K562 (cell line): ENCODE data around the gene GAB2. TPM values are rescaled to one million over a fixed set of nuclear protein-coding genes. Genes with fewer than 3 reads are reported as not detected.

ENCODE experiments used
- ATAC-seq: fragments of 200-7000 bp; cut with Tn5 transposase; 3 replicates; pipeline ENCODE4 v1.9.1; 2020; ENCODE audit warnings: moderate library complexity
- BruUV-seq: library from RNA; stranded (reverse); fragments of 400-500 nt; replicated peaks from 2 replicates; lab custom pipeline; 2021; lab: Mats Ljungman, UMichigan
- CTCF ChIA-PET: fragments of 300-600 bp; formaldehyde crosslinking; extraction: SDS; loops from one replicate; lab custom pipeline; 2021; ENCODE audit warnings: low intra/inter-chr PET ratio; lab: Yijun Ruan, JAX
- POLR2A ChIA-PET: fragments of 300-600, 350-650 bp; sonication (Branson Sonifier 250); formaldehyde crosslinking; extraction: SDS; loops from one replicate; lab custom pipeline; 2021; ENCODE audit warnings: antibody characterized with exemption, inconsistent platforms; lab: Yijun Ruan, JAX
- DNase-seq, 4 experiments: peaks; one replicate each; pipeline versions ENCODE4 v3.0.0 to v3.0.0-alpha.2; 2011 to 2018; ENCODE audit warnings: low spot score in 3 of 4, mixed read lengths in 3 of 4; ENCODE audit errors: extremely low read depth in 1 of 4
- FAIRE-seq: peaks from 2 replicates; lab custom pipeline; 2011; peaks lifted over from hg19 to GRCh38; lab: Jason Lieb, UNC
- H2AFZ ChIP-seq: 2 replicates; pipeline ENCODE4 v1.6.0; 2011; ENCODE audit warnings: low read depth, low read length, control low read depth, inconsistent platforms
- H3K27ac ChIP-seq: fragments of 200-600 bp; 3 replicates; pipeline ENCODE4 v1.8.0; 2011; ENCODE audit warnings: low read depth, mild to moderate bottlenecking, control low read depth, inconsistent platforms, low read length, moderate library complexity, mixed read lengths; ENCODE audit errors: extremely low read depth
- H3K27me3 ChIP-seq, 2 experiments: fragments of 300-600 bp in 1 of 2; 2 replicates in 1 of 2; 3 replicates in 1 of 2; pipeline versions ENCODE4 v1.6.0 to v1.8.0; 2011; ENCODE audit warnings: inconsistent platforms in 2 of 2, low read length in 2 of 2, mild to moderate bottlenecking in 1 of 2, mixed read lengths in 1 of 2, moderate library complexity in 1 of 2; ENCODE audit not compliant: control insufficient read depth in 2 of 2, insufficient read depth in 2 of 2
- H3K36me3 ChIP-seq: fragments of 300-600 bp; 3 replicates; pipeline ENCODE4 v1.8.0; 2011; ENCODE audit warnings: mild to moderate bottlenecking, low read length, inconsistent platforms; ENCODE audit not compliant: control insufficient read depth, insufficient read depth
- H3K4me1 ChIP-seq, 2 experiments: fragments of 200-600 bp in 1 of 2; replicated peaks in 1 of 2; 2 replicates in 1 of 2; 3 replicates in 1 of 2; pipeline versions ENCODE4 v1.5.1 to v1.8.0; 2011; ENCODE audit warnings: inconsistent platforms in 2 of 2, low read length in 2 of 2, mild to moderate bottlenecking in 1 of 2, mixed read lengths in 1 of 2, moderate library complexity in 1 of 2; ENCODE audit not compliant: control insufficient read depth in 2 of 2, insufficient read depth in 2 of 2
- H3K4me2 ChIP-seq: 2 replicates; pipeline ENCODE4 v1.6.1; 2011; ENCODE audit warnings: low read length, control low read depth, inconsistent platforms, mixed read lengths; ENCODE audit not compliant: insufficient read depth
- H3K4me3 ChIP-seq: fragments of 200-600 bp; sonication (generic), shearing (Covaris generic); 2 replicates; pipeline ENCODE4 v1.5.1; 2016; ENCODE audit warnings: control low read depth, inconsistent platforms
- H3K79me2 ChIP-seq: fragments of 200-600 bp; 3 replicates; pipeline ENCODE4 v1.8.0; 2011; ENCODE audit warnings: low read length, inconsistent platforms; ENCODE audit not compliant: control insufficient read depth, insufficient read depth
- H3K9ac ChIP-seq, 2 experiments: 2 replicates each; pipeline versions ENCODE4 v1.6.0 to v1.6.1; 2011; ENCODE audit warnings: low read depth in 2 of 2, low read length in 2 of 2, control low read depth in 1 of 2, inconsistent platforms in 1 of 2, mild to moderate bottlenecking in 1 of 2, mixed read lengths in 1 of 2; ENCODE audit not compliant: insufficient read depth in 1 of 2
- H3K9me1 ChIP-seq: one replicate; pipeline ENCODE4 v1.6.0; 2011; ENCODE audit warnings: inconsistent platforms, mild to moderate bottlenecking, low read length, moderate library complexity; ENCODE audit not compliant: control insufficient read depth, insufficient read depth
- H3K9me3 ChIP-seq: replicated peaks from 2 replicates; pipeline ENCODE4 v1.5.1; 2011; ENCODE audit warnings: low read depth, low read length, inconsistent platforms; ENCODE audit not compliant: control insufficient read depth, insufficient read depth
- H4K20me1 ChIP-seq: replicated peaks from 2 replicates; pipeline ENCODE4 v1.6.1; 2011; ENCODE audit warnings: low read length, inconsistent platforms, mixed read lengths; ENCODE audit not compliant: control insufficient read depth, insufficient read depth
- E2F8 ChIP-seq: fragments of 450-650 bp; IDR thresholded peaks from 2 replicates; pipeline ENCODE4 v1.7.1; 2018; ENCODE audit warnings: mild to moderate bottlenecking, low read depth; ENCODE audit not compliant: partially characterized antibody
- ELF2 ChIP-seq: fragments of 250-450 bp; sonication (Bioruptor Pico); IDR thresholded peaks from 2 replicates; pipeline ENCODE4 v1.5.0; 2021; ENCODE audit warnings: mild to moderate bottlenecking
- KAT2B ChIP-seq: IDR thresholded peaks from one replicate; pipeline ENCODE4 v1.6.1; 2012; ENCODE audit warnings: low read depth, mild to moderate bottlenecking, control low read depth, inconsistent platforms, low read length, moderate library complexity
- PCBP2 ChIP-seq: fragments of 200-400 bp; formaldehyde crosslinking; IDR thresholded peaks from 2 replicates; pipeline ENCODE4 v1.6.1; 2018; ENCODE audit warnings: low read length, low read depth, mild to moderate bottlenecking, moderate library complexity; ENCODE audit not compliant: poor library complexity, severe bottlenecking
- THAP12 ChIP-seq: fragments of 250-450 bp; sonication (Bioruptor Pico); IDR thresholded peaks from 2 replicates; pipeline ENCODE4 v1.9.0; 2021; ENCODE audit warnings: mild to moderate bottlenecking, inconsistent platforms
- ZNF395 ChIP-seq: fragments of 200-800 bp; sonication (Bioruptor generic); IDR thresholded peaks from 2 replicates; pipeline ENCODE4 v1.6.1; 2017; ENCODE audit warnings: missing genetic modification characterization, missing compliant biosample characterization
- WGBS: fragments of 100-300 bp; shearing (Covaris generic); methylation state at CpG from one replicate; pipeline ENCODE4 v1.1.6; 2016; ENCODE audit warnings: low coverage, mixed read lengths; ENCODE audit not compliant: insufficient coverage; ENCODE audit errors: missing lambda C conversion rate; 5-methylcytosine and 5-hydroxymethylcytosine counted together
- in situ Hi-C: fragments of 300-500 bp; cut with MboI; formaldehyde crosslinking; loops from 4 replicates; pipeline ENCODE4 v1.15.0; 2018; ENCODE audit warnings: inconsistent platforms, mixed read lengths
- intact Hi-C: fragments of 100-400 bp; cut with micrococcal nuclease; formaldehyde crosslinking; loops from 2 replicates; pipeline ENCODE4 v1.14.2; 2022
- polyA plus RNA-seq, 8 experiments: library from polyadenylated mRNA; depleted of rRNA in 4 of 8; stranded (reverse) in 5 of 8; unstranded in 3 of 8; fragments of >200 nt; fragmentation: Nextera tagmentation in 2 of 8; fragmentation: Illumina TruSeq in 1 of 8; extraction: Ambion mirVana in 2 of 8; extraction: Trizol in 1 of 8; gene quantifications; 2 replicates each; pipeline versions ENCODE4 v1.2.1 to v1.2.3, GENCODE V29; 2011 to 2014; ENCODE audit warnings: inconsistent platforms in 1 of 8, missing spikeins in 1 of 8
- total RNA-seq, 7 experiments: library from RNA; depleted of rRNA in 6 of 7; stranded (reverse); fragments of >200 nt in 6 of 7; fragmentation: Illumina TruSeq in 2 of 7; extraction: Trizol in 2 of 7; gene quantifications; 2 replicates each; pipeline versions ENCODE4 v1.2.1 to v1.2.3, GENCODE V29; 2011 to 2021; ENCODE audit warnings: low replicate concordance in 1 of 7

The GAB2 gene
- total and polyA plus RNA-seq, 9 of the 15 experiments (the other 6 are each of a cell fraction or from before 2014, with no cell fraction given): 2.3 to 35.2 (median 16.1) TPM

- peak overlapping the region in 1 of 2 experiments; percentile 59; a peak in 1 of 4 replicates for H3K9ac ChIP-seq
- H4K20me1 ChIP-seq: no peaks in the 10 kb centered on the region
- no peak overlapping the region for H3K4me3 ChIP-seq
- 0 out of 2 replicates have a peak, but pooled peaks have one; percentile 29 for TF ChIP-seq ZNF395
- TF ChIP-seq PCBP2: no peak
- TF ChIP-seq THAP12 (CRISPR knock-in tag): no peak
- no peak for TF ChIP-seq KAT2B
- TF ChIP-seq ELF2 (CRISPR knock-in tag): no peak
- no peak for TF ChIP-seq E2F8
- 60% methylated on average over 5 of the region's 5 CpGs for whole genome bisulfite sequencing
- no TSS peak for BruUV-seq
- ChIA-PET POLR2A (interaction anchor here (1.2 to 1.4 kb wide), 3 partner anchors 10 to 20 kb away, joined by 3 to 7 read pairs (median 4); no protein-coding TSS in a partner anchor), CTCF (no interaction called here)
- 0 out of 3 replicates have a peak overlapping the region, but pooled peaks have one; percentile 35 for H3K27ac ChIP-seq
- H3K9me3 ChIP-seq: no peaks in the 10 kb centered on the region
- FAIRE-seq (no peak), DNase-seq (no peak), ATAC-seq (peak; percentile 7)
- no peaks in the 10 kb centered on the region for H3K27me3 ChIP-seq
- peak overlapping the region; percentile 35; the same call in 1 of the 2 replicates for H2AFZ ChIP-seq
- no peaks in the 10 kb centered on the region for H3K9me1 ChIP-seq
- in situ Hi-C loops: no loop called here
- H3K36me3 ChIP-seq: no peaks in the 10 kb centered on the region
- peak overlapping the region; percentile 17; the same call in 1 of the 2 replicates for H3K4me2 ChIP-seq
- intact Hi-C loops: no loop called here
- H3K79me2 ChIP-seq: peaks cover 73% of the 10 kb centered on the region
- peaks cover 13 to 45% of the 10 kb centered on the region in 2 experiments for H3K4me1 ChIP-seq
These were observed 105.8 kb downstream of the GAB2 start for GRCh38 chr11:78311702-78312371.
